A549 (cell line): ENCODE data around the gene ARHGEF7. TPM values are rescaled to one million over a fixed set of nuclear protein-coding genes. Genes with fewer than 3 reads are reported as not detected.

Experiments used
- ATAC-seq, 2 experiments: fragments of 200-7000 bp in 1 of 2; fragments of >200 bp in 1 of 2; cut with Nextera tagmentation in 1 of 2; cut with Tn5 transposase in 1 of 2; 3 replicates each; pipeline versions ENCODE4 v1.8.0 to v1.9.1; 2018 to 2020; ENCODE audit warnings: mild to moderate bottlenecking in 1 of 2, moderate library complexity in 1 of 2
- CTCF ChIA-PET: fragments of 300-600 bp; sonication (Branson Sonifier 250); formaldehyde crosslinking; extraction: SDS; loops from one replicate; lab custom pipeline; 2021; ENCODE audit warnings: antibody characterized with exemption, inconsistent platforms; lab: Yijun Ruan, JAX
- POLR2A ChIA-PET: fragments of 350-600 bp; formaldehyde crosslinking; extraction: SDS; loops from one replicate; lab custom pipeline; 2021; ENCODE audit warnings: antibody characterized with exemption, inconsistent platforms; lab: Yijun Ruan, JAX
- DNase-seq, 2 experiments: peaks; one replicate each; pipeline versions ENCODE4 v3.0.0 to v3.0.0-alpha.2; 2011 to 2016; ENCODE audit warnings: low read depth in 1 of 2, low spot score in 1 of 2
- FAIRE-seq: peaks from 2 replicates; lab custom pipeline; 2011; peaks lifted over from hg19 to GRCh38; lab: Jason Lieb, UNC
- H3K27ac ChIP-seq, 2 experiments: fragments of >200 bp; sonication (Bioruptor Twin); formaldehyde crosslinking; 3 replicates each; pipeline ENCODE4 v1.5.1; 2016 to 2017
- H3K4me1 ChIP-seq: fragments of >200 bp; sonication (Bioruptor Twin); formaldehyde crosslinking; 3 replicates; pipeline ENCODE4 v1.6.1; 2016
- H3K4me2 ChIP-seq: fragments of >200 bp; sonication (Bioruptor Twin); formaldehyde crosslinking; 3 replicates; pipeline ENCODE4 v1.6.1; 2016
- H3K4me3 ChIP-seq: fragments of >200 bp; sonication (Bioruptor Twin); formaldehyde crosslinking; 3 replicates; pipeline ENCODE4 v1.5.1; 2016
- H3K9me3 ChIP-seq: fragments of >200 bp; sonication (Bioruptor Twin); formaldehyde crosslinking; 3 replicates; pipeline ENCODE4 v1.6.1; 2016
- BCL3 ChIP-seq: fragments of >200 bp; sonication (Bioruptor Twin); formaldehyde crosslinking; IDR thresholded peaks from 3 replicates; pipeline ENCODE4 v1.6.1; 2016
- BHLHE40 ChIP-seq: IDR thresholded peaks from 2 replicates; pipeline ENCODE4 v1.6.1; 2012; ENCODE audit warnings: low read depth, low read length, inconsistent platforms
- CBX2 ChIP-seq: fragments of 200-600 bp; sonication (generic); IDR thresholded peaks from 2 replicates; pipeline ENCODE4 v1.6.1; 2016; ENCODE audit warnings: low read depth, mild to moderate bottlenecking, borderline replicate concordance
- CBX8 ChIP-seq: fragments of 200-600 bp; sonication (generic); IDR thresholded peaks from 2 replicates; pipeline ENCODE4 v1.6.1; 2016
- CEBPB ChIP-seq, 2 experiments: fragments of >200 bp in 1 of 2; sonication (Bioruptor Twin) in 1 of 2; formaldehyde crosslinking in 1 of 2; IDR thresholded peaks; 2 replicates each; pipeline ENCODE4 v1.6.1; 2012 to 2016
- EHF ChIP-seq: fragments of 250-450 bp; sonication (Bioruptor Pico); IDR thresholded peaks from 2 replicates; pipeline ENCODE4 v1.5.0; 2020; ENCODE audit warnings: mild to moderate bottlenecking
- ELK1 ChIP-seq: fragments of 150-350 bp; IDR thresholded peaks from 2 replicates; pipeline ENCODE4 v1.6.1; 2014; ENCODE audit warnings: low read depth, mild to moderate bottlenecking, low read length
- EP300 ChIP-seq, 2 experiments: fragments of >200 bp; sonication (Bioruptor Twin); formaldehyde crosslinking; IDR thresholded peaks; 2 replicates in 1 of 2; 3 replicates in 1 of 2; pipeline ENCODE4 v1.6.1; 2016 to 2017
- FOSB ChIP-seq: fragments of 250-450 bp; sonication (Bioruptor Pico); IDR thresholded peaks from 2 replicates; pipeline ENCODE4 v1.5.0; 2020; ENCODE audit warnings: mild to moderate bottlenecking, moderate library complexity
- FOXS1 ChIP-seq: fragments of 250-450 bp; sonication (Bioruptor Pico); IDR thresholded peaks from 2 replicates; pipeline ENCODE4 v1.5.0; 2020; ENCODE audit warnings: mild to moderate bottlenecking, moderate library complexity
- GATA3 ChIP-seq: IDR thresholded peaks from 2 replicates; pipeline ENCODE4 v1.6.1; 2012; ENCODE audit warnings: borderline replicate concordance
- HDAC2 ChIP-seq: fragments of 200-600 bp; sonication (generic); IDR thresholded peaks from 2 replicates; pipeline ENCODE4 v1.6.1; 2016
- HMGXB4 ChIP-seq: fragments of 250-450 bp; sonication (Bioruptor Pico); IDR thresholded peaks from 2 replicates; pipeline ENCODE4 v1.5.0; 2021; ENCODE audit warnings: mild to moderate bottlenecking, moderate library complexity, borderline replicate concordance
- HOXB13 ChIP-seq: fragments of 250-450 bp; sonication (Bioruptor Pico); IDR thresholded peaks from 2 replicates; pipeline ENCODE4 v1.5.0; 2020; ENCODE audit warnings: low read depth, mild to moderate bottlenecking, moderate library complexity
- HOXB5 ChIP-seq: fragments of 250-450 bp; sonication (Bioruptor Pico); IDR thresholded peaks from 2 replicates; pipeline ENCODE4 v1.5.0; 2020; ENCODE audit warnings: mild to moderate bottlenecking, moderate library complexity
- JUN ChIP-seq, 2 experiments: fragments of >200 bp; sonication (Bioruptor Twin); formaldehyde crosslinking; IDR thresholded peaks; 2 replicates in 1 of 2; 3 replicates in 1 of 2; pipeline ENCODE4 v1.6.1; 2016 to 2017
- KDM5A ChIP-seq: fragments of 200-600 bp; sonication (generic); IDR thresholded peaks from 2 replicates; pipeline ENCODE4 v1.6.1; 2016; ENCODE audit warnings: antibody characterized with exemption, mild to moderate bottlenecking
- MAFK ChIP-seq: fragments of 450-650 bp; IDR thresholded peaks from 2 replicates; pipeline ENCODE4 v1.6.1; 2014; ENCODE audit not compliant: partially characterized antibody
- MAX ChIP-seq: IDR thresholded peaks from 2 replicates; pipeline ENCODE4 v1.6.1; 2012
- MYC ChIP-seq: IDR thresholded peaks from 2 replicates; pipeline ENCODE4 v1.6.1; 2012; ENCODE audit warnings: mild to moderate bottlenecking, inconsistent platforms, low read length, improper control_type of control experiment, borderline replicate concordance
- PBX3 ChIP-seq: IDR thresholded peaks from 2 replicates; pipeline ENCODE4 v1.6.1; 2012
- POLR2A ChIP-seq: IDR thresholded peaks from 2 replicates; pipeline ENCODE4 v1.6.1; 2012; ENCODE audit warnings: mild to moderate bottlenecking, low read length
- RAD21 ChIP-seq, 2 experiments: fragments of >200 bp in 1 of 2; sonication (Bioruptor Twin) in 1 of 2; formaldehyde crosslinking in 1 of 2; IDR thresholded peaks in 1 of 2; conservative IDR thresholded peaks in 1 of 2; 2 replicates in 1 of 2; 3 replicates in 1 of 2; pipeline ENCODE4 v1.6.1; 2012 to 2018; ENCODE audit warnings: inconsistent platforms in 1 of 2
- RARB ChIP-seq: fragments of 250-450 bp; sonication (Bioruptor Pico); IDR thresholded peaks from 2 replicates; pipeline ENCODE4 v1.8.0; 2021; ENCODE audit warnings: mild to moderate bottlenecking, moderate library complexity
- RCOR1 ChIP-seq: fragments of 150-350 bp; IDR thresholded peaks from 2 replicates; pipeline ENCODE4 v1.6.1; 2014; ENCODE audit warnings: antibody characterized with exemption, low read length, low read depth
- SMC3 ChIP-seq: fragments of >200 bp; sonication (Bioruptor Twin); formaldehyde crosslinking; IDR thresholded peaks from 3 replicates; pipeline ENCODE4 v1.6.1; 2018; ENCODE audit warnings: inconsistent platforms
- SREBF2 ChIP-seq: fragments of 450-650 bp; IDR thresholded peaks from 2 replicates; pipeline ENCODE4 v1.6.1; 2014; ENCODE audit warnings: mild to moderate bottlenecking, moderate library complexity
- TFCP2L1 ChIP-seq: fragments of 250-450 bp; sonication (Bioruptor Pico); IDR thresholded peaks from 2 replicates; pipeline ENCODE4 v1.5.0; 2021; ENCODE audit warnings: mild to moderate bottlenecking
- USF2 ChIP-seq: fragments of 450-650 bp; IDR thresholded peaks from 2 replicates; pipeline ENCODE4 v1.6.1; 2014; ENCODE audit warnings: antibody characterized with exemption
- ZNF302 ChIP-seq: fragments of 250-450 bp; sonication (Bioruptor Pico); IDR thresholded peaks from 2 replicates; pipeline ENCODE4 v1.9.0; 2021; ENCODE audit warnings: inconsistent platforms, mild to moderate bottlenecking, moderate library complexity
- ZSCAN20 ChIP-seq: fragments of 250-450 bp; sonication (Bioruptor Pico); IDR thresholded peaks from 2 replicates; pipeline ENCODE4 v1.8.0; 2022; ENCODE audit warnings: mild to moderate bottlenecking, moderate library complexity
- WGBS: methylation state at CpG from one replicate; pipeline ENCODE4 v1.1.6; 2017; ENCODE audit errors: missing lambda C conversion rate; 5-methylcytosine and 5-hydroxymethylcytosine counted together
- polyA plus RNA-seq, 4 experiments: library from polyadenylated mRNA; depleted of rRNA in 3 of 4; stranded (reverse); fragments of >200 nt; fragmentation: RNase III in 1 of 4; extraction: RNeasy Plus Mini Kit Qiagen cat#74134 plus additional on column Dnase treatment in 1 of 4; gene quantifications; 2 replicates in 3 of 4; 3 replicates in 1 of 4; pipeline ENCODE4 v1.2.3, GENCODE V29; 2011 to 2017

ARHGEF7 gene
- polyA plus RNA-seq, 2 of the 4 experiments (the other 2 are of a cell fraction) = 21.1 to 23.1 TPM

GRCh38 chr13:111346101-111346680, 231.1 kb downstream of the ARHGEF7 start:
- Histone ChIP-seq H3K9me3 (no peaks in the 10 kb centered on the region), H3K4me3 (no peak overlapping the region), H3K4me2 (no peak overlapping the region), H3K27ac (no peak overlapping the region), H3K4me1 (no peaks in the 10 kb centered on the region)
- DNase-seq = no peak
- ATAC-seq = no peak
- no peak for TF ChIP-seq HOXB5 (CRISPR knock-in tag)
- TF ChIP-seq RAD21 (conservative IDR thresholded peaks at IDR 0.05 in 1 of 2, IDR thresholded peaks at IDR 0.05 in 1 of 2) = no peak
- TF ChIP-seq GATA3 = no peak
- TF ChIP-seq ELK1 = no peak
- no peak for TF ChIP-seq EHF
- no peak for TF ChIP-seq SMC3
- TF ChIP-seq MAFK = no peak
- TF ChIP-seq TFCP2L1 = no peak
- TF ChIP-seq BCL3 = no peak
- no peak for TF ChIP-seq RCOR1
- TF ChIP-seq HMGXB4 (CRISPR knock-in tag) = no peak
- no peak for TF ChIP-seq ZNF302
- TF ChIP-seq KDM5A = no peak
- TF ChIP-seq HDAC2 = no peak
- no peak for TF ChIP-seq BHLHE40
- TF ChIP-seq CBX2 = no peak
- no peak for TF ChIP-seq ZSCAN20 (CRISPR knock-in tag)
- TF ChIP-seq CEBPB (IDR thresholded peaks at IDR 0.05) = no peak
- TF ChIP-seq FOXS1 = no peak
- CTCF ChIA-PET = no interaction called here
- WGBS = 44% methylated on average over 9 of the region's 20 CpGs
- POLR2A ChIA-PET = no interaction called here
- no peak for FAIRE-seq

GRCh38 chr13:111347438-111347837, 232.3 kb downstream of the ARHGEF7 start:
- 33% methylated on average over 3 of the region's 6 CpGs for WGBS
- POLR2A ChIA-PET = no interaction called here
- ATAC-seq = no peak
- no peak for TF ChIP-seq JUN (IDR thresholded peaks at IDR 0.05)
- TF ChIP-seq MAFK = no peak
- no peak for TF ChIP-seq HOXB13 (CRISPR knock-in tag)
- TF ChIP-seq PBX3 = no peak
- no peak for TF ChIP-seq SREBF2
- TF ChIP-seq ZNF302 = no peak
- no peak for TF ChIP-seq RARB (CRISPR knock-in tag)
- TF ChIP-seq CEBPB (IDR thresholded peaks at IDR 0.05) = no peak
- no peak for TF ChIP-seq EP300 (IDR thresholded peaks at IDR 0.05)
- TF ChIP-seq POLR2A = no peak
- no peak for TF ChIP-seq RAD21 (conservative IDR thresholded peaks at IDR 0.05 in 1 of 2, IDR thresholded peaks at IDR 0.05 in 1 of 2)
- TF ChIP-seq KDM5A = no peak
- TF ChIP-seq USF2 = no peak
- TF ChIP-seq CBX8 = no peak
- TF ChIP-seq MYC = no peak
- no peak for TF ChIP-seq MAX
- TF ChIP-seq FOXS1 = no peak
- TF ChIP-seq HDAC2 = no peak
- no peak for TF ChIP-seq FOSB (CRISPR knock-in tag)
- TF ChIP-seq CBX2 = no peak
- FAIRE-seq = no peak
- CTCF ChIA-PET = no interaction called here
- Histone ChIP-seq H3K4me2 (no peak overlapping the region), H3K4me1 (no peaks in the 10 kb centered on the region), H3K27ac (no peak overlapping the region), H3K4me3 (no peak overlapping the region), H3K9me3 (no peaks in the 10 kb centered on the region)
- no peak for DNase-seq
